Activated CD8-positive, alpha-beta T cell treated with anti-CD3 and anti-CD28 coated beads, Interleukin-2, amount 10 ng/mL, durations not matched to agents 7 days and 5 days (primary cell): Measurements from ENCODE around the gene MYO5C. TPM values are rescaled to one million over a fixed set of nuclear protein-coding genes. Genes with fewer than 3 reads are reported as not detected.
"Not testable (repeated sequence)": the region's sequence is repeated elsewhere in the genome, so short reads cannot be mapped to it uniquely, and the experiment has no call there.

Experiments
- ATAC-seq: fragments of 150-1000 bp; cut with Tn5 transposase; one replicate; pipeline ENCODE4 v1.10.0; 2021; ENCODE audit warnings: moderate library complexity
- CTCF ChIA-PET: fragments of 350-600 bp; sonication (Branson Sonifier 250); formaldehyde crosslinking; loops from one replicate; lab custom pipeline; 2021; ENCODE audit warnings: antibody characterized with exemption; lab: Charles Lee
- POLR2A ChIA-PET: fragments of 350-600 bp; sonication (Branson Sonifier 250); formaldehyde crosslinking; loops from one replicate; lab custom pipeline; 2021; ENCODE audit warnings: antibody characterized with exemption; lab: Charles Lee
- DNase-seq: peaks from one replicate; pipeline ENCODE4 v3.0.0-alpha.2; 2020
- H3K27ac Mint-ChIP-seq: one replicate; pipeline ENCODE4 v1.8.0; 2021; ENCODE audit warnings: mild to moderate bottlenecking, mixed read lengths
- H3K27me3 Mint-ChIP-seq: one replicate; pipeline ENCODE4 v1.8.0; 2021; ENCODE audit warnings: low read depth, mixed read lengths
- H3K36me3 Mint-ChIP-seq: one replicate; pipeline ENCODE4 v1.8.0; 2021; ENCODE audit warnings: low read depth, mixed read lengths
- H3K4me1 Mint-ChIP-seq: one replicate; pipeline ENCODE4 v1.8.0; 2021; ENCODE audit warnings: low read depth, mixed read lengths
- H3K4me3 Mint-ChIP-seq: one replicate; pipeline ENCODE4 v1.8.0; 2021; ENCODE audit warnings: mild to moderate bottlenecking, mixed read lengths
- H3K9me3 Mint-ChIP-seq: one replicate; pipeline ENCODE4 v1.8.0; 2022; ENCODE audit warnings: mixed read lengths; ENCODE audit not compliant: insufficient read depth
- total RNA-seq, 2 experiments: library from RNA; stranded (reverse); gene quantifications; one replicate each; pipeline ENCODE4 v1.2.3, GENCODE V29; 2021

MYO5C gene
- total RNA-seq, 2 experiments from 2014 or later: 2.5 to 3.2 TPM

DNA sequence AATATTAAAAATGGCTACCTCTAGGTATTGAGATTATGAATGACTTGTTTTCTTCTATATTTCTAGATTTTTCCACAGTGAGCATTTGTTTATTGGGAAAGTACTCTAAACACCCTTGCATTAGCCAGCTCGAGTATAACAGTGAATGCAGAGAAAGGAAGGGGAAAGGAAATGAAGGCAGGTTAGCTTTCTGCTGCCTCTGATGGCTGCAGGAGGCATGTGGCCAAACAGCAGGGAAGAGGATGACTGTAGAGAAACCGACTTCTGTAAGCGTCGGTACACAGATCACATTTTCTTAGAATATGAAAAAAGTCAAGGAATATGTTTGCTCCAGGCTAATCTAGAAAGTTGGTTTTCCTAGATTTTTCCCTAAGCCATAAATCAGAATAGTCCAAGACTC, 124.2 kb downstream of the MYO5C start:
- POLR2A ChIA-PET: interaction anchor here (1.0 to 1.8 kb wide), 3 partner anchors 8 to 200 kb away, joined by 5 to 10 read pairs (median 5); partner anchors contain the start of gene LEO1
- no peak overlapping the region for H3K27ac Mint-ChIP-seq
- DNase-seq: peak; percentile 41

GRCh38 chr15:52170199-52170598, 125.4 kb downstream of the MYO5C start:
- H3K27me3 Mint-ChIP-seq, H3K9me3 Mint-ChIP-seq, ATAC-seq, H3K4me3 Mint-ChIP-seq, DNase-seq, H3K27ac Mint-ChIP-seq: not testable (repeated sequence)
- CTCF ChIA-PET: interaction anchor here (1.0 to 2.6 kb wide), 6 partner anchors 9 to 393 kb away, joined by 3 to 21 read pairs (median 5); no protein-coding TSS in a partner anchor
- Mint-ChIP-seq H3K4me1 (peaks cover 25% of the 10 kb centered on the region), H3K36me3 (peaks cover 14% of the 10 kb centered on the region)
- POLR2A ChIA-PET: interaction anchor here (1.8 kb wide), 1 partner anchor 9 kb away, joined by 10 read pairs; no protein-coding TSS in a partner anchor

More for the DNA sequence above, 124.2 kb downstream of the MYO5C start:
- Mint-ChIP-seq H3K27me3 (no peaks in the 10 kb centered on the region), H3K9me3 (no peaks in the 10 kb centered on the region), H3K36me3 (peaks cover 14% of the 10 kb centered on the region), H3K4me1 (peaks cover 18% of the 10 kb centered on the region), H3K4me3 (no peak overlapping the region)
- CTCF ChIA-PET: interaction anchor here (0.5 to 2.6 kb wide), 18 partner anchors 8 to 395 kb away, joined by 3 to 21 read pairs (median 4); partner anchors contain the start of gene LEO1
- peak; percentile 70 for ATAC-seq

DNA sequence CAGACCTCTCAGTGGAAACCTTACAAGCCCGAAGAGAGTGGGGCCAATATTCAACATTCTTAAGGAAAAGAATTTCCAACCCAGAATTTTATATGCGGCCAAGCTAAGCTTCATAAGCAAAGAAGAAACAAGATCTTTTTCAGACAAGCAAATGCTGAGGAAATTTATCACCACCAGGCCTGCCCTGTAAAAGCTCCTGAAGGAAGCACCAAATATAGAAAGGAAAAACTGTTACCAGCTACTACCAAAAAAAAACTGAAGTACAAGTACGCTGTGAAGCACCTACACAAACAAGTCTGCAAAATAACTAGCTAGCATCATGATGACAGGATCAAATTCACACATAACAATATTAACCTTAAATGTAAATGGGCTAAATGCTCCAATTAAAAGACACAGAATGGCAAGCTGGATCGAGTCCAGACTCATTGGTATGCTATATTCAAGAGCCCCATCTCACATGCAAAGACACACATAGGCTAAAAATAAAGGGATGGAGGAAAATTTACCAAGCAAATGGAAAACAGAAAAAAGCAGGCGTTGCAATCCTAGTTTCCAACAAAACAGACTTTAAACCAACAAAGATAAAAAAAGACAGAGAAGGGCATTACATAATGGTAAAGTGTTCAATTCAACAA, 130.0 kb downstream of the MYO5C start:
- not testable (repeated sequence) for ATAC-seq, DNase-seq, H3K27me3 Mint-ChIP-seq, H3K27ac Mint-ChIP-seq, H3K4me3 Mint-ChIP-seq, H3K9me3 Mint-ChIP-seq
- CTCF ChIA-PET: interaction anchor here (0.8 to 5.9 kb wide), 8 partner anchors 11 to 195 kb away, joined by 3 to 50 read pairs (median 4); no protein-coding TSS in a partner anchor
- Mint-ChIP-seq H3K4me1 (peaks cover 20% of the 10 kb centered on the region), H3K36me3 (peaks cover 24% of the 10 kb centered on the region)
- POLR2A ChIA-PET: interaction anchor here (1.0 to 1.7 kb wide), 2 partner anchors 14 kb away, joined by 3 to 10 read pairs; no protein-coding TSS in a partner anchor

DNA sequence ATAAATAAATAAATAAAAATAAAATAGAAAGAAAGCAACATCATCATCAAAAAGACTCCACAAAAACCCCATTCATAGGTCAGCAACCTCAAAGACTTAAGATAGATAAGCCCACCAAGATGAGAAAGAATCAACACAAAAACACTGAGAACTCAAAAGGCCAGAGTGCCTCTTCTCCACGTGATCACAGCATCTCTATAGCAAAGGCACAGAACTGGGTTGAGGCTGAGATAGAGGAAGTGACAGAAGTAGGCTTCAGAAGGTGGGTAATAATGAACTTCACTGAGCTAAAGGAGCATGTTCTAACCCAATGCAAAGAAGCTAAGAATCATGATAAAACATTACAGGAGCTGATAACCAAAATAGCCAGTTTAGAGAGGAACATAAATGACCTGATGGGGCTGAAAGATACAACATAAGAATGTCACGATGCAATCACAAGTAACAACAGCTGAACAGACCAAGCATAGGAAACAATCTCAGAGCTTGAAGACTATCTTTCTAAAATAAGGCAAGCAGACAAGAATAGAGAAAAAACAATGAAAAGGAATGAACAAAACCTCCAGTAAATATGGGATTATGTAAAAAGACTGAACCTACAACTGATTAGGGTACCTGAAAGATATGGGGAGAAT, 130.9 kb downstream of the MYO5C start:
- Mint-ChIP-seq H3K4me1 (peaks cover 15% of the 10 kb centered on the region), H3K27me3 (no peaks in the 10 kb centered on the region), H3K36me3 (peaks cover 21% of the 10 kb centered on the region), H3K4me3 (no peak overlapping the region), H3K9me3 (no peaks in the 10 kb centered on the region), H3K27ac (no peak overlapping the region)
- DNase-seq (no peak), ATAC-seq (no peak)
- CTCF ChIA-PET: interaction anchor here (1.3 to 5.9 kb wide), 6 partner anchors 12 to 62 kb away, joined by 4 to 50 read pairs (median 16); no protein-coding TSS in a partner anchor
- POLR2A ChIA-PET: interaction anchor here (1.7 kb wide), 1 partner anchor 15 kb away, joined by 10 read pairs; no protein-coding TSS in a partner anchor

GRCh38 chr15:52163321-52164190, 132.0 kb downstream of the MYO5C start:
- H3K9me3 Mint-ChIP-seq: no peaks in the 10 kb centered on the region
- no peak overlapping the region for H3K27ac Mint-ChIP-seq
- H3K27me3 Mint-ChIP-seq: no peaks in the 10 kb centered on the region
- peaks cover 15% of the 10 kb centered on the region for H3K4me1 Mint-ChIP-seq
- no peak overlapping the region for H3K4me3 Mint-ChIP-seq
- DNase-seq (peak; percentile 29), ATAC-seq (no peak)
- H3K36me3 Mint-ChIP-seq: peaks cover 21% of the 10 kb centered on the region
- POLR2A ChIA-PET: interaction anchor here (1.7 kb wide), 1 partner anchor 16 kb away, joined by 10 read pairs; no protein-coding TSS in a partner anchor
- CTCF ChIA-PET: interaction anchor here (0.7 to 5.9 kb wide), 7 partner anchors 8 to 64 kb away, joined by 3 to 50 read pairs (median 4); no protein-coding TSS in a partner anchor

DNA sequence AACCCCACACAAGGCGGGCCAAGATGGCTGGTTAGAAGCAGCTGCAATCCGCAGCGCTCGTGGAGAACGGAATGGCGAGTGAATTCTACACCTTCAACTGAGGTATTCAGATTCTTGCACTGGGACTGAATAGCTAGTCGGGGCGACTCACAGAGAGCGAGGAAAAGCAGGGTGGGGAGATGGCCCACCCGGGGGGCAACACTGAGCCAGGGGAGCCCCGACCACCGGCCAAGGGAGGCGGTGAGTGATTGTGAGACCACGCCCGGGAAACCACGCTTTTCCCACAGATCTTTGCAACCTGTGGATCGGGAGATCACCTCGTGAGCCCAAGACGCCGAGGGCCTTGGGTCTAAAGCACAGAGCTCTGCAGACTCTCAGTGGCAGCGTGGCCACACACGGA, 132.7 kb downstream of the MYO5C start:
- POLR2A ChIA-PET: no interaction called here
- peaks cover 15% of the 10 kb centered on the region for H3K4me1 Mint-ChIP-seq
- CTCF ChIA-PET: interaction anchor here (0.6 to 5.9 kb wide), 9 partner anchors 8 to 64 kb away, joined by 3 to 50 read pairs (median 3); no protein-coding TSS in a partner anchor
- H3K27ac Mint-ChIP-seq: no peak overlapping the region
- DNase-seq (no peak), ATAC-seq (no peak)
- no peaks in the 10 kb centered on the region for H3K27me3 Mint-ChIP-seq
- peaks cover 21% of the 10 kb centered on the region for H3K36me3 Mint-ChIP-seq
- H3K9me3 Mint-ChIP-seq: no peaks in the 10 kb centered on the region
- no peak overlapping the region for H3K4me3 Mint-ChIP-seq

- H3K27me3 Mint-ChIP-seq: no peaks in the 10 kb centered on the region
- H3K4me3 Mint-ChIP-seq: no peak overlapping the region
- ATAC-seq (no peak), DNase-seq (no peak)
- peaks cover 15% of the 10 kb centered on the region for H3K4me1 Mint-ChIP-seq
- CTCF ChIA-PET: interaction anchor here (0.6 to 5.9 kb wide), 9 partner anchors 9 to 65 kb away, joined by 3 to 50 read pairs (median 3); no protein-coding TSS in a partner anchor
- peaks cover 21% of the 10 kb centered on the region for H3K36me3 Mint-ChIP-seq
- no peaks in the 10 kb centered on the region for H3K9me3 Mint-ChIP-seq
- no peak overlapping the region for H3K27ac Mint-ChIP-seq
- POLR2A ChIA-PET: no interaction called here
These were observed 133.3 kb downstream of the MYO5C start for GRCh38 chr15:52162260-52162659.

DNA sequence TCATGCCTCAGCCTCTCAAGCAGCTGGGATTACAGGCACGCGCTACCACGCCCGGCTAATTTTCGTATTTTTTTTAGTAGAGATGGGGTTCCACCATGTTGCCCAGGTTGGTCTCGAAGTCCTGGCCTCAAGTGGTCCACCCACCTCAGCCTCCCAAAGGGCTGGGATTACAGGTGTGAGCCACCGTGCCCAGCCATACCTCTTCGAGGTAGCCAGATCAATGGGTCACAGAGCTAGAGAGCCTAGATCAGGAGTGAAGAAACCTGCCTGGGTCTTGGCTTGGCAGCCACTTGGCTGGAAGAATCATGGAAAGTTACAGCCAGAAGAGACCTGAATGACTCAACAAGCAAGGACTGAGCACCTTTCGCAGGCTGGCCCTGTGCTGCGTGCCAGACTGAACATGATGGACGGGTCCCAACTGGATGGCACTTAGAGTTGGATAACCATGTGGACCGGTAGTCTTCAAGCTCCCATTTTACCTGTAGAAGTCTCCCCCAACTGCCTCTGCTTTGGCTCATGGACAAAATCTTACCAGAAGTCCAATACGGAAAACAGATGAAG, 134.1 kb downstream of the MYO5C start:
- no peak for ATAC-seq
- Mint-ChIP-seq H3K4me1 (peaks cover 15% of the 10 kb centered on the region), H3K4me3 (no peak overlapping the region), H3K27ac (no peak overlapping the region), H3K36me3 (peaks cover 19% of the 10 kb centered on the region), H3K9me3 (no peaks in the 10 kb centered on the region), H3K27me3 (no peaks in the 10 kb centered on the region)
- no peak for DNase-seq
- POLR2A ChIA-PET: interaction anchor here (0.9 kb wide), 1 partner anchor 21 kb away, joined by 3 read pairs; no protein-coding TSS in a partner anchor
- CTCF ChIA-PET: interaction anchor here (0.8 to 5.9 kb wide), 6 partner anchors 10 to 66 kb away, joined by 3 to 50 read pairs (median 4); no protein-coding TSS in a partner anchor

DNA sequence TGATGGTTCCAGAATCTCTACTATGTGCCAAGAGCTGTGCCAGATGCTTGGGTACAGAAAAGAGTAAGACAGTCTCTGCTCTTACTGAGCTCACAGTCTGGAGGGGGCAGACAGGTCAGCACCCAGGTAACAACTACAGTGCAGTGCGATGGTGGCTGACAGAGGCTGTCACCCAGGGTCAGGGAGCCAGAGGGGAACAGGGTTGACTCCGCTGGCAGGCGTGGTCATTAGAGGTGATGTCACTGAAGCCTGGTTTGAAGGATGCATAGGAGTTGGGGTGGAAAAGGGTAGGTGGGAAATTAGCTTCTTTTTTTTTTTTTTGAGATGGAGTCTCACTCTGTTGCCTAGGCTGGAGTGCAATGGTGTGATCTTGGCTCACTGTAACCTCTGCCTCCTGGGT, 136.0 kb downstream of the MYO5C start:
- H3K36me3 Mint-ChIP-seq: peaks cover 19% of the 10 kb centered on the region
- CTCF ChIA-PET: interaction anchor here (0.8 to 1.2 kb wide), 2 partner anchors 19 to 77 kb away, joined by 3 to 4 read pairs; no protein-coding TSS in a partner anchor
- peaks cover 17% of the 10 kb centered on the region for H3K4me1 Mint-ChIP-seq
- H3K4me3 Mint-ChIP-seq: no peak overlapping the region
- no peak for ATAC-seq
- H3K27ac Mint-ChIP-seq: no peak overlapping the region
- no peak for DNase-seq
- H3K9me3 Mint-ChIP-seq: no peaks in the 10 kb centered on the region
- no peaks in the 10 kb centered on the region for H3K27me3 Mint-ChIP-seq
- POLR2A ChIA-PET: interaction anchor here (0.6 kb wide), 1 partner anchor 22 kb away, joined by 3 read pairs; no protein-coding TSS in a partner anchor

DNA sequence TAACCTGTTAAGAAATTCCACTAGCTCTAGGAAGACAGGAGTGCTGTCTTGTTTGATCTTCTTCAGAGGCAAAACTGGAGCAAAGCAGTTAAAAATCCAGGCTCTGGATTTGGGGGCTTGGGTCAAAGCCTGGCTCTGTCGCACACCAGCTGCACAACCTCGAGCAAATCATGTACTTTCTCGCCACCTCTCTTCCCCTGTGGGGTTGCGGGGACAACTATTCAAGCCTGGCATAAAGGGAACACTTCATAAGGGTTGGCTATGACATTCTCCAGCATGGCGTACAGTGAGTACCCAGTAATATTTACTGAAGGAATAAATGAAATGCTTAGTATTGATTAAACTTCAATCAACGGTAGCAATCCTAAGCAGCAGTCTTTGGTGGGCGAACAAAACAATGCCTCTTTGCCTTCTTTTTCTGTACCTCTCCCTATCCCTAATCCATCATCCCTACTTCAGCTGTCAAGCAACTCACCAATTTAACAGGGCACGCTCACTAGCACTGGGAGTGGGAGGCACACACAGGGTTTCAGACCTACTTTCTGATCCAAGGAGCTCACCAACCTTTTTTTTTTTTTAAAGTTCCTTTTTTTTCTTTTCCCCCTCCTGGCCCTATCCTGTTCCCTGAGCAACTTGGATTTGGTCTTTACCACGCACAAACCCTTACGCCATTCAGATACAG, 137.4 kb downstream of the MYO5C start:
- no peak for ATAC-seq
- peaks cover 19% of the 10 kb centered on the region for H3K36me3 Mint-ChIP-seq
- ChIA-PET POLR2A (interaction anchor here (0.6 kb wide), 2 partner anchors 20 to 134 kb away, joined by 3 read pairs; no protein-coding TSS in a partner anchor), CTCF (interaction anchor here (0.6 to 1.7 kb wide), 3 partner anchors 50 to 161 kb away, joined by 3 to 7 read pairs (median 5); no protein-coding TSS in a partner anchor)
- H3K4me1 Mint-ChIP-seq: peaks cover 18% of the 10 kb centered on the region
- no peak overlapping the region for H3K4me3 Mint-ChIP-seq
- H3K27ac Mint-ChIP-seq: no peak overlapping the region
- no peak for DNase-seq
- H3K9me3 Mint-ChIP-seq: no peaks in the 10 kb centered on the region
- H3K27me3 Mint-ChIP-seq: no peaks in the 10 kb centered on the region
